GM19025 (cell line): ENCODE measurements around the gene C3orf20.
"Not testable (repeated sequence)": the region's sequence is repeated elsewhere in the genome, so short reads cannot be mapped to it uniquely, and the experiment has no call there.

Source experiments
- ATAC-seq: cut with Tn5 transposase; IDR thresholded peaks from one replicate; pipeline ENCODE4 v1.9.1; 2021; ENCODE audit warnings: mild to moderate bottlenecking, low read depth, moderate library complexity; ENCODE audit not compliant: unreplicated experiment

Gene C3orf20

DNA sequence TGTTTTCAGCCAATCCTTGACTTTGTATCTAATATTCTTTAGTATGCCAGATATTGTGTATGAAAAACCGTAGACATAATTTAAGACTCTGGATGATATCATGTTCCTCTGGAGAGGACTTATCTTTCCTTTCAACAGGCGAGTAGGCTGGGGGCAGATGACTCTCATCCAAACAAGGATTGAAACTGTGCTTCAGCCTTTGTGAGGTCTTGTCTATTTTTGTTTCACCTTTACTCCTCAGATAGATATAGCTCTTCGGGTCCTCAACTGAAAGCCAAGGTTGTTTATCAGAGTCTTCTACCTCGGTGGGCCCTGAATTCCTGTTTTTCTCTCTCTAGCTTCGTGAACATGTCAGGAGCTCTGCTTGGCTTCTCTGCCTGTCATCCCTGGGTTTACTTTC is 66.0 kb downstream of the C3orf20 start:
- ATAC-seq, result no peak

DNA sequence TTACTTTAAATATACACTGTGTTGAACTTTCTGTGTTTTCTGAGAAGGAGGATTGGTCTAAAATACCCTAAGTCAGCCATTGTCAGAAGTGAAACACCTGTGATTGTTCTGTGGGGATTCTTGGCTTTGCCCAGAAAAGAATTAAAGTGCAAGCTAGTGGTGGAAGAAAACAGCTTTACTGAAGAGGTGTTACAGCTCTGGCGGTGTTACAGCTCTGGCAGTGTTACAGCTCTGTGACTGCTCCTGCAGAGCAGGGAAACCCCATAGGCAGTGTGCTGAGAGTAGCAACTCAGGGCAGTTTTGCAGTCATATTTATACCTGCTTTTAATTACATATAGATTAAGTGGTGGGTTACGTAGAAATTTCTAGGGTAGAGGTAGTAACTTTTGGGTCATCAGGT is 66.6 kb downstream of the C3orf20 start:
- no peak for ATAC-seq

DNA sequence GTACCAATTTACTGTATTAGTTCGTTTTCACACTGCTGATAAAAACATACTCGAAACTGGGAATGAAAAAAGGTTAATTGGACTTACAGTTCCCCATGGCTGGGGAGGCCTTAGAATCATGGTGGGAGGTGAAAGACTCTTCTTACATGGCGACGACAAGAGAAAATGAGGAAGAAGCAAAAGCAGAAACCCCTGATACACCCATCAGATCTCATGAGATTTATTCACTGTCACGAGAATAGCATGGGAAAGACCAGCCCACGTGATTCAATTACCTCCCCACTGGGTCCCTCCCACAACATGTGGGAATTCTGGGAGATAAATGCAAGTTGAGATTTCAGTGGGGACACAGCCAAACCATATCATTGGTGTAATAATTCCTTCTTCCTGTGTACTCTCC is 69.6 kb downstream of the C3orf20 start:
- no peak for ATAC-seq

DNA sequence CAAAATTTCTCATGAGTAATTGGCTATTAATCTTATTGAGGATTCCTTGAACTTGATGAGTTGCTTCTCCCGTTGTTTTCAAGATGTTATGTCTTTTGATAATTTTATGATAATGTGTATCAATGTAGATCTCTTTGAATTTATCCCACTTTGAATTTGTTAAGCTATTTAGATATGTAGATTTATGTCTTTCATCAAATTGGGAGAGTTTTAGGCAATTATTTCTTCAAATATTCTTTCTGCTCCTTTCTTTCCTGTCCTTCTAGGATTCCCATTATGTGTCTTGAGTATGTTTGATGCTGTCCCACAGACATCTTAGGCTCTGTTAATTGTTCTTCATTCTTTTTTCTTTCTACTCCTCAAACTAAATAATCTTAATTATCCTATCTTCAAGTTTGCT is 75.7 kb downstream of the C3orf20 start:
- no peak for ATAC-seq

DNA sequence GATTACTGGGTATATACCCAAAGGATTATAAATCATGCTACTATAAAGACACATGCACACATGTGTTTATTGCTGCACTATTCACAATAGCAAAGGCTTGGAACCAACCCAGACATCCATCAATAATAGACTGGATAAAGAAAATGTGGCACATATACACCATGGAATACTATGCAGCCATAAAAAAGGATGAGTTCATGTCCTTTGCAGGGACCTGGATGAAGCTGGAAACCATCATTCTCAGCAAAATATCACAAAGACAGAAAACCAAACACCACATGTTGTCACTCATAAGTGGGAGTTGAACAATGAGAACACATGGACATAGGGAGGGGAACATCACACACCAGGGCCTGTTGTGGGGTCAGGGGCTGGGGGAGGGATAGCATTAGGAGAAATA is 78.0 kb downstream of the C3orf20 start:
- ATAC-seq, result not testable (repeated sequence)

DNA sequence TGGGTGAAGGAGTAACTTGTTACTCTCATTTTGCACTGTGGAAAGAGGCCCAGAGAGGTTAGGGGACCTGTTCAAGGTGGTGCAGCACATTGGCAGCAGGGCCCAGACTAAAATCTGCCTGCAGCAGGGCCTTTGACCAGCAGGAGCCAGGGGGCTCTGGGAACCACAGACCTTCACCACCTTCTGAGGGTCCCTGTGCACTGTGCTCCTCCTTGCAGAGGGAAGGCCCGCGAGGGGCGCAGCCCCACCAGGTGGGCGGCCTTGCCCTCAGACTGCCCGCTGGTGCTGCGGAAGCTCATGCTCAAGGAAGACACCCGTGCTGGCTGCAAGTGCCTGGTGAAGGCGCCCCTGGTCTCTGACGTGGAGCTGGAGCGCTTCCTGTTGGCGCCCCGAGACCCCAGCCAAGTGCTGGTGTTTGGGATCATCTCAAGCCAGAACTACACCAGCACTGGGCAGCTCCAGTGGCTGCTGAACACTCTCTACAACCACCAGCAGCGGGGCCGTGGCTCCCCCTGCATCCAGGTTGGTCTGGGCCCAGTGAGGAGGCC is 82.3 kb downstream of the C3orf20 start:
- no peak for ATAC-seq

DNA sequence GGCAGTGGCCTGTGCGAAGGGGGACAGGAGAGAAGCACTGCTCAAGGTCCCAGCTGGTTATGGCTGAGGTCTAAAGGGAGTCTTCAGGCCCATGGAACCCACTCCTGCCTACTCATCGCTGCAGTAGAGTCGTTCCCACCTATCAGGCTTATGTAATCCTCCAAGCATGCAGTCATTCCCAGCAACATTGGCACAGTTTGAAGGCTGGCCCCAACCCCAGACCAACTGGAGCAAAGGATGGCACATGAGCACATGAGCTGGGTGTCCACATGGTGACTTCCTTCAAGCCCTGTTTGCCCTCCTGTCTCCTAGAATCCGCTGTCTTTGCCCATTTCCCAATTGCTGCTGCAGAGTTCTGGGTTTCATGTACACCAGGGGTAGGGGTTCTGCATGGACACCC is 83.4 kb downstream of the C3orf20 start:
- ATAC-seq, result no peak

DNA sequence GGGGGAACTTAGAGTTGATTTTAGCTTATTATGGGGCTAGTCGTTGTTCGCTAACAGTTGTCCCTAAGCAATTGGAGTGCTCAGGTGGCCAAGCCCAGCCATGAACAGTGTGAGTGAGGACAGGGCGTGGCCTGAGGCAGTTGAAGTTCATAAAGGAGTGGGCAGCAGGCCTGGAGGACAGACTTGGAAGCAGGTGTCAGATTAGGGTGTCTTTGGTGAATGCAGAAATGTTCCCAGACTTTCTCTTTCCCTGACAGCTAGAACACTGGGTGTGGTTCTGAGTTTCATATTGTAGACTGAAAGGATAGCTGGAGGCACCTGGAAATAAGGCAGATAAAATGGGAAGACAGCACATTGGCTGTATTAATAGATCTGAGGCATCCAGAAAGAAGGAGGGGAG is 84.0 kb downstream of the C3orf20 start:
- no peak for ATAC-seq

DNA sequence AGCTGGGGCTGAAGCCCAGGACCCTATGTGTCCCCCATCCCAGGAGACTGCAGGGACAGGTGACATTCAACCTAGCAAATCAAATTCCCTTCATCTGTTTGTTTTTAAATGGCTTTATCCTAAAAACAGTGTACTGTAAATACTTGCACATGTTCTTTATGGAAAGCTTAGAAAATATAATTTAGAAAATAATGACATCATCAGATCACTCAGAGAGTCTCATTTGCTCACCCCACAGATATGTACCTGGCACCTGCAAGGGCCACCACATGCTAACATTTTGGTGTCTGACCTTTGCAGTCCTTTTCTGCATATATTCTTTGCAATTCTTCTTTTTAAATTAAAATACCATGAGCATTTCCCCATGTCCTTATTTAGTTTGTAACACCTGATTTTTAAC is 85.2 kb downstream of the C3orf20 start:
- no peak for ATAC-seq

DNA sequence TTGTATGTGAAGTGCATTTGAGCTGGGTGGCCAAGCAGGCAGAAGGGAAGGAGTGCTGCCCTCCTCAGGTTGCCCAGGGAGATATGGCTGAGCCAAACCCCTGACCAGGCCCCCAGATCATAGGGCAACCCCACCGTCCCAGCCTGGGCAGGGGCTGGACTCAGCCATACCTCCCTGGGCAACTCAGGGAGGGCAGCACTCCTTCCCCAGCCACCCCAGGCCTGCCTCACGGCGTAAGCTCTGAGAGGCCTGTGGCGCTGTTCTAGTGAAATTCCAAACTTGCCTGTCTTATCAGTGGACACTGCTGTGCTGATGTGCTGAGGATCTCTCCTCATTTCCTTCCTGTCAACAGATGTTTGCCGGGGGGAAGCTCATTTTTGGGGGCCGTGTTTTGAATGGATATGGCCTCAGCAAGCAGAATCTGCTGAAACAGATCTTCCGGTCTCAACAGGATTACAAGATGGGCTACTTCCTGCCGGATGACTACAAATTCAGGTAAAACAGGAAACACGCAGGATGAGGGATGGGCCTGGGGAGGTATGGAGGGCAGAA is 86.3 kb downstream of the C3orf20 start:
- ATAC-seq, result no peak

DNA sequence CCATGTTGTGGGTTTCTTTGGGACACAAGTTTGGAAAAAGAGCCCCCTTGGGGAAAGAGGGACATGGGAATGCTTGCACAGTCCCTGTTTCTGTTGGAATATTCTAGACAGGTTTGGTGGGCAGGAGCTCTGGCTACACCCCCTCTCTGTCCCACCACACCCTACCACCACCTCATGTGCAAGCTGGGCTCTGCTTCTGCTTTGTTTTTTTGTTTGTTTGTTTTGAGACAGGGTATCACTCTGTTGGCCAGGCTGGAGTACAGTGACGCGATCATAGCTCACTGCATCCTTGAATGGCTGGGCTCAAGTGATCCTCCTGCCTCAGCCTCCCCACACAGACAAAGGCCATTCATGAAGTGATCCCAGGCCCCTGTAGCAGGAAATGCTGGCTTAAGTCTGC is 86.9 kb downstream of the C3orf20 start:
- no peak for ATAC-seq

DNA sequence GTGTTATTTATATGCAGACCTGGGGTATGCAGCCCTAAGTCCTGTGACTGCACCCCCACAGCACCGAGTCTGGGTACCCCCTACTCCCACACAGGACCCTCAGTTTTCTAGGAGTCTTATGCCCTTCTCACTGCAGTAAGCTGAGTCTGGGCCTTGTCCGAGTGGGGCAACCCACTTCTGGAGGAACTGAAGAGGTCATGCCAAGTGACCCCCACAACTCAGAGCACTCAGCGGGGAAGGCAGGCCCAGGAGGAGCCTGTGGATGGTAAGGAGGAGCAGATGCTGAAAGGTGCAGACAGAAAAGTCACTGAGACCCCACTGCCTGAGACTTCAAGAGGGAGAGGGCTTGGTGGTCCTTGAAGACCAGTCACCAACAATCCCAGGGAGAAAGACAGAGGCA is 87.8 kb downstream of the C3orf20 start:
- ATAC-seq, result no peak

DNA sequence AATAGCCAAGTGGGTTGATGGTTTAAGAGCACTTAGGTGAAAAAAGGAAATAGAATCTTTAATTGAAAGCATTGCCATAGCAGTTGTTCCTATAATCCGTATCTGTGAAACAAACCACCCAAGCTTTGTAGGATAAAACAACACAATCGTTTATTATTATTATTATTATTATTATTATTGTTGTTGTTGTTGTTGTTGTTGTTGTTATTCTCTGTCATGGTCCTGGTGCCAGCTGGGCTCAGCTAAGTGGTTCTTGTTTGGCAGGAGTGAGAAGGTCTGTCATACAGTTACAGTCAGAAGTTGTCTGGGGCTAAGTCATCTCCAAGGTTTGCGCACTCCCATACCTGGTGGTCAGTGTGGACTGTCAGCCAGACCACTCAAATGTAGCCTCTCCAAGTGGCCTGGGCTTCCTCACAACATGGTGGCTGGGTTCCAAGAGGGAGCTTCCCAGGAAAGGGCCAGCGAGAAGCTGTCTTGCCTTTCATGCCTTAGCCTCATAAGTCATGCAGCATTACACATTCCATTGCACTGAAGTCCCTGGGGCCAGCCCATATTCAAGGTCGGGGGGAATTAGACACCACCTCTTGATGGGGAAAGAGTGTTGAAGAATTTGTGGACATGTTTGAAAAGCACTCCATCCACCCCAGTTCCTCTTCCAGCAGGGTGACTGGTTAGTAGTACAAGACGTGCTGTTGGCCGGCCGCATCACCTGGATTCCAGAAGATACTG is 89.6 kb downstream of the C3orf20 start:
- ATAC-seq, result no peak

DNA sequence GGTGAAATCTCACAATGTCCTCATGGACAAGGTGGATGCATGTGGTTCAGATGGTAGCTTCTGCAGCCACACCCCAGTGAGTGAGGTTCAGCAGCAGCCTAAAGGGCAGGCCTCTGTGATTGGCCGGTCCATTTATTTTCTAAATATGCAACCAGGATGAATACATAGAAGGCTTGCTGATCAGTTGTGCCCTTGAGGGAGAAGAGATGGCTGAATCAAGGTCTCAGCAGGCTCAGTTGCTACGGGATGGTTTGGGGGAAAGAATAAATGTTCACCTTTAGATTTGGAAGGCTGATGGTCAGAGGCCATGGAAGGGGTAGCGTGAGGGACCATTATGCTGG is 90.1 kb downstream of the C3orf20 start:
- no peak for ATAC-seq

DNA sequence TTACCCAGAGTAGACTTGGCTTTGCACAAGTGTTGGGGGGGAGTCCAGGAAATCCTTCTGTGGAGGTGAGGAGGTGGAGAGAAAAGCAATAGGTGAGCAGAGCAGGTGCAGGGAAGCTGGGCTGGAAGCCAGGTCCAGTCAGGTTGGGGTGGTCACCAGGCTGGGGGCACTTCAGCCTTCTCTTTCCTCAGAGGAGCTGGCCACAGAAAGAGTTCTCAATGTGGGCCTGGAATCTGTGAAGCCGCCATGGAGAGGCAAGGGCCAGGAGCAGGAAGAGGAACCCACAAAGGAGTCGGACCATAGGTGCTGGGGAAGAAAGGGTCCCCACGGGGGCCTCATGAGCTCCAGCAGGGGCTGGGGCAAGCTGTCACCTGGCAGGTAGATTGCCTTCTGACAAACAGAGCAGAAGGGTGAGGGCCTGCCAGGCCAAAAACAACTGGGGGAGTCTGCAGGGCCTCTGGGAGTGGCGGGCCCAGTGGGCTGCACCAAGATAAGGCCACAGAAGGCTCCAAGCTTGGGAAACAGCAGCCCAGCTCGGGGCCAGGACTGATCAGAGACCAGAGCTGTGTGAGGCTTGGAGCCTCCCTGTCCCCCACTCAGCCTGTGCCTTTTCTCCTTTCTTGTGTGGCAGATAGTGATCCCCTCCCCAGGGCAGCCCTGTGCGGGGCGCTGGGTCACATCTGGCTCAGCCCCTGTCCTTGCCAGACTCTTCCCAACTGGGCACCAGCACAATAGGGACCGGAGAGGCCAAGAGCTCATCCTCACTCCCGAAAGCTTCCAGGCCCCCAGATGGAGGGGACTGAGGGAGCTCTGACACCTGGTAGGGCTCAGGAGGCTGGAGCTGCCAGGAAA is 90.9 kb downstream of the C3orf20 start:
- ATAC-seq, result no peak

DNA sequence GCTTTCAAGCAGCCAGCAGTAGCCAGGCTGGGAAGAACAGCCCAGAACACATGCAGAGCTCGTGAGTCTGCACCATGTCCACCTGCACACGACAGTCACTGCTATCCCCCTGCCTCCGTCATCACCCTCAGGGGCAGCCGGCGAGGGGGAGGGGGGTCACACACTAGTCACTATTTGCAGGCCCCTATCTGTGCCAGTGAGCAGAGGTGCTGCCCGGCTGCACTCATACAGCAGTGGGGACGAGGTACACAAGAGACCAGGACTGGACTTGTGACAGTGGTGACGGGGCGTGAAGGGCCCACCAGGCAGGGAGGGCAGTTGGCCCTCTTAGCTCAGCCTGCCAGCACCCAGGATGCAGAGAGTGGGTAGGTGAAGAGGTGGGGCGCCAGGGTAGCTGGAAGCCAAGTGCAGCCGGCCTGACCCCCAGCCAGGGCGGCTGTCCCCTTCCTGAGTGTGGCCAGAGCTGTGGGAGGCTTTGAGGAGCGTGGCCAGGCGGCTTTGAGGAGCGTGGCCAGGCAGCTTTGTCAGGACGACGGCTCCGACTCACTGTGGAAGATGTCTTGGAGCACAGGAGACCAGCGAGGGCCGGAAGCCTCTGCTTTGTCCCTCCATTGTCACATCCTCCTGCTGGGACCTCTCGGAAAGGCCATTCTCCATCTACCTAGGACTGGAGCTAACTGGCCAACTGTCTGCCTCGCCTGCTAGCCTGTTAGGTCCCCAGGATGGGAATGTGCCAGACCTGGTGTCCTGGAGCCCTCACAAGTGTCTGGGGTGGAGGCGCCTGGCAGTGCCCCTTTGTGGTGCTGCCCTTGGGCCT is 91.7 kb downstream of the C3orf20 start:
- ATAC-seq, result no peak

DNA sequence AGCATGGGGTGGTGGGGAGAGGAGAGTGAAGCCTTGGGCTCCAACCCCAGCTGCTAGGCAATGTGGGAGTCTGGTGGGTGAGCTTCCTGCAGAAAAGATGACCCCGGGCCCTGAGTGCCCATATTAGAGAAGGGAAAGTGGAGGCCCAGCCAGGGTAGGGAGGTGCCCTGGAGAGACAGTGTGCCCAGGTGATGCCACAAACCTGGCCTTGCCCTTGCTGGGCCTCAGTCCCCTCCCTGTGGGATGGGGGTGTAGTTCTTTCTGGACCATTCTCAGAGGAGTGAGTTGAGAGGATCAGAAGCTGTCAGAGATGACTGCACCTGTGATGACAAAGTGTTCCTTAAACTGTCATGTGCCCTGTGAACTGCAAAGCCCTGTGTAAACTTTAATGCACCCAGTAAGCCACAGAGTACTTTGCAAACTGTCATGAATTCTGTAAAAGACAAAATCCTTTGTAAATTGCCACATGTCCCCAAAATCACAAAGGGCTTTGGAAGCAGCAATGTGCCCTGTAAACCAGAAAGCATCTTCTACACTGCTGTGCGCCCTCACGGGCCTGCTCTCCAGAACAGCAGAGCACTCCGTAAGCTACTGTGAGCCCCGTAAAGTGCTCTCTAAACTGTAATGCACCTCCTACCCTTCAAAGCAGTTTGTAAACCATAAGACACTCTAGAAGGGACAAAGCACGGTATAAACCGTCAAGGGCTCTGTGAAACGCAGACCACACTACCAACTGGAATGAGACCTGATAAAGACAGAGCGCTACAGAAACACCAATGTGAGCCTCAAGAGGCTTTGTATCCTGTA is 92.5 kb downstream of the C3orf20 start:
- ATAC-seq, result no peak

DNA sequence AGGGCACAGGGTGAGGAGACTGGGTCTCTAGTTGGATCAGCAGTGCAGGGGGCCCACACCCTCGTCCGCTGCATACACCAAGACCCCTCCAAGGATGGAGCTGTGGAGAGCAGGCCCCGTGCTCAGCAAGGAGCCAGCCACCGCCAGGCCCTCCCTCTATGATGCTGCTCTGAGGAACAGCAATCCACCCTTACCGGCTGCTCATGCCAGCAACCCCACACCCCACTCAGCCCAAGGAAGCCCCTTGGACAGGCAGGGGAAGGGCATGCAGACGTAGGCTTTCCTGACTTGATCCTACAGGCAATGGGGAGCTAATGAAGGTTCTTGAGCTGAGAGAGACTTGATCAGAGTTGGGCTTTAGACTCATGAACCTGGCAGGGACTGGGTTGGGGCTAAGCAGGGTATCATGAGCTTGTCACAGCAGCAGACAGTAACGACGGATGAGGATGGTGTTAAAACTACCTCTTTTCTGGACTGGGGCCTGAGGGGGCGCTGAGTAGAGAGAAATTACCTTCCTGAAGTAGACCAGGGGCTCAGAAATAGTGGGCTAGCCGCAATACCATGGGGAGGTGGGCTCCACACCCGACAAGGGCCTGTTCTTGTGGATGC is 93.3 kb downstream of the C3orf20 start:
- no peak for ATAC-seq

DNA sequence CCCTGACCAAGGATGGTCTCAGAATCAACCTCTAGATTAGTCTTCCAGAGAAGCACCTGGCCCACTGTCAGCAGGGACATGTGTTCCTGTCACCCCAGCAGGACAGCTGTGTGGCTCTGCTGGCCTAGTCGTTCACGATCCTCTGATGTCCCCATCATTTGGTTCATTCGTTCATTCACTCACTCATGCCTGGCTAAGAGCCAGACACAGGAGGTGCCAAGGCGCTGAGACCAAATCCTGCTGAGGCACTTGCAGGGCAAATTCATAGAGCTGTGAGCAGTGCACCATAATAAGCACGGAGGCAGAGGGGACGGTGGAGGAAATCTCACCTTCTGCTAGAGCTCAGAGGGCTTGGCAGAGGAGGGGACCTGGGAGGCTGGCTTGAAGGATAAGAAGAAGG is 93.9 kb downstream of the C3orf20 start:
- no peak for ATAC-seq
